ENCODE measurements around the gene TTC39C. TPM values are rescaled to one million over a fixed set of nuclear protein-coding genes. Genes with fewer than 3 reads are reported as not detected.

TTC39C gene
- total RNA-seq, 3 donors from 2014 or later: 49.8 to 59.0 (median 53.0) TPM

GRCh38 chr18:24177499-24178133 is 163.1 kb downstream of the TTC39C start:
- no peaks in the 10 kb centered on the region for H3K36me3 ChIP-seq
- TF ChIP-seq POLR2A (IDR thresholded peaks at IDR 0.05) (no peak), POLR2AphosphoS5 (IDR thresholded peaks at IDR 0.05) (no peak), CTCF (IDR thresholded peaks at IDR 0.05) (no peak)
- no peaks in the 10 kb centered on the region for H3K4me1 ChIP-seq
- H3K4me3 ChIP-seq: no peak overlapping the region
- no peak overlapping the region for H3K27ac ChIP-seq
- no peak for DNase-seq (ENCODE audit: low spot score in 2 of 2)
- intact Hi-C loops (cut with DNase I; ENCODE audit: low total_unique reads): no loop called here
- no peaks in the 10 kb centered on the region for H3K9me3 ChIP-seq
- H3K27me3 ChIP-seq: no peaks in the 10 kb centered on the region

- TF ChIP-seq CTCF (IDR thresholded peaks at IDR 0.05) (no peak), POLR2AphosphoS5 (IDR thresholded peaks at IDR 0.05) (no peak), POLR2A (IDR thresholded peaks at IDR 0.05) (no peak)
- H3K4me1 ChIP-seq: no peaks in the 10 kb centered on the region
- H3K27me3 ChIP-seq: no peaks in the 10 kb centered on the region
- no peak for DNase-seq (ENCODE audit: low spot score in 2 of 2)
- no peak overlapping the region for H3K4me3 ChIP-seq
- no peaks in the 10 kb centered on the region for H3K36me3 ChIP-seq
- H3K27ac ChIP-seq: no peak overlapping the region
- H3K9me3 ChIP-seq: no peaks in the 10 kb centered on the region
- intact Hi-C loops (cut with DNase I; ENCODE audit: low total_unique reads): no loop called here
Observed at GRCh38 chr18:24180048-24180447, 165.5 kb downstream of the TTC39C start.

- no peaks in the 10 kb centered on the region for H3K9me3 ChIP-seq
- TF ChIP-seq CTCF (IDR thresholded peaks at IDR 0.05): no peak
- TF ChIP-seq POLR2A (IDR thresholded peaks at IDR 0.05): no peak
- no peak for TF ChIP-seq POLR2AphosphoS5 (IDR thresholded peaks at IDR 0.05)
- no peak overlapping the region for H3K27ac ChIP-seq
- no peaks in the 10 kb centered on the region for H3K36me3 ChIP-seq
- intact Hi-C loops (cut with DNase I; ENCODE audit: low total_unique reads): no loop called here
- no peaks in the 10 kb centered on the region for H3K27me3 ChIP-seq
- no peaks in the 10 kb centered on the region for H3K4me1 ChIP-seq
- no peak overlapping the region for H3K4me3 ChIP-seq
- no peak for DNase-seq (ENCODE audit: low spot score in 2 of 2)
Observed at GRCh38 chr18:24181806-24182205, 167.3 kb downstream of the TTC39C start.

Other genes starting within 250 kb of the TTC39C start
- 1 to 10 TPM in 2 of 3 donors, under 1 TPM in 1; 0.64 to 5.9 (median 4.5) TPM for gene CABYR, start 124.3 kb downstream of the TTC39C start, total RNA-seq

Measured in breast epithelium (tissue), 4 donors.